GM12873 (cell line): Measurements from ENCODE around the gene PUM2.

ENCODE experiments used
- TF ChIP-seq, protein P1 (sequence below): IDR thresholded peaks from 2 replicates; pipeline ENCODE4 v1.5.1; 2012; ENCODE audit warnings: low read depth, mild to moderate bottlenecking, moderate library complexity, low read length, control low read depth; ENCODE audit not compliant: insufficient read depth; ENCODE audit errors: missing control alignments

The PUM2 gene

DNA sequence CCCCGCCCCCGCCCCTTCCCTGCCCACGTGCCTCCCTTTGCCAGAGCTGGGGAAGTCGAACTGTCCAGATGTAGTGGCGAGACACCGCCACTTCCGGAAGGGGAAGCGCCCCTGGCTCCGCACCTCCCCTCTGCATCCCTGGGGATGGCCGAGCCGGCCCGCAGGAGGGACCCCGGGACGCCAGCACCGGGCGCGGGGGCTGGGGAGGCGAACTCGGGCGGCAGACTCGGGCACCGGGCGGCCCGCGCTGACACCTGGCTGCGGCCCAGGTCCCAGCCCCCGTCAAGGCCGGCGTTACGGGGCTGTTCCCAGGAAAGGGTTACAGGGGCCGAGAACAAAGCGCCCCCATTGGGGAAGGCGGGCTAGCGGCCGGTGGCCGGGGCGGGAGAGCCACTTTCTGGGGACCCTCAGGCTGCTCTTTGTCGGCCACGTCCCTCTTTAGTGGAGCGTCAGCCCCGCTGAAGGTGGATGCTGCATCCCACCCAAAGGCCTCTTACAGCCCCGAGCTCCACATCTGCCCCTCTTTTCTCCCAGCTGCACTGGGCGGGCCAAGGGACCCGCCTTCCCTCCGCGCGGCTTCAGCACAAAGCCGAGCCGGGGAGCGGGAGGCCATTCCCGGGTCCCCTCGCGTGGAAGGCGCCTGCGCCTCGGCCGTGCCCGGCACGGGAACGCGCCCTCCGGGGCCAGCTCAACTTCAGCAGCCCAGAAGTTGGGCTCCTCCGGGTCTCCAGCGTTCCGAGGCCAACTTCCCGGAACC lies 127.1 kb downstream of the PUM2 start:
- TF ChIP-seq, protein P1, sequence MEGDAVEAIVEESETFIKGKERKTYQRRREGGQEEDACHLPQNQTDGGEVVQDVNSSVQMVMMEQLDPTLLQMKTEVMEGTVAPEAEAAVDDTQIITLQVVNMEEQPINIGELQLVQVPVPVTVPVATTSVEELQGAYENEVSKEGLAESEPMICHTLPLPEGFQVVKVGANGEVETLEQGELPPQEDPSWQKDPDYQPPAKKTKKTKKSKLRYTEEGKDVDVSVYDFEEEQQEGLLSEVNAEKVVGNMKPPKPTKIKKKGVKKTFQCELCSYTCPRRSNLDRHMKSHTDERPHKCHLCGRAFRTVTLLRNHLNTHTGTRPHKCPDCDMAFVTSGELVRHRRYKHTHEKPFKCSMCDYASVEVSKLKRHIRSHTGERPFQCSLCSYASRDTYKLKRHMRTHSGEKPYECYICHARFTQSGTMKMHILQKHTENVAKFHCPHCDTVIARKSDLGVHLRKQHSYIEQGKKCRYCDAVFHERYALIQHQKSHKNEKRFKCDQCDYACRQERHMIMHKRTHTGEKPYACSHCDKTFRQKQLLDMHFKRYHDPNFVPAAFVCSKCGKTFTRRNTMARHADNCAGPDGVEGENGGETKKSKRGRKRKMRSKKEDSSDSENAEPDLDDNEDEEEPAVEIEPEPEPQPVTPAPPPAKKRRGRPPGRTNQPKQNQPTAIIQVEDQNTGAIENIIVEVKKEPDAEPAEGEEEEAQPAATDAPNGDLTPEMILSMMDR, result no peak

DNA sequence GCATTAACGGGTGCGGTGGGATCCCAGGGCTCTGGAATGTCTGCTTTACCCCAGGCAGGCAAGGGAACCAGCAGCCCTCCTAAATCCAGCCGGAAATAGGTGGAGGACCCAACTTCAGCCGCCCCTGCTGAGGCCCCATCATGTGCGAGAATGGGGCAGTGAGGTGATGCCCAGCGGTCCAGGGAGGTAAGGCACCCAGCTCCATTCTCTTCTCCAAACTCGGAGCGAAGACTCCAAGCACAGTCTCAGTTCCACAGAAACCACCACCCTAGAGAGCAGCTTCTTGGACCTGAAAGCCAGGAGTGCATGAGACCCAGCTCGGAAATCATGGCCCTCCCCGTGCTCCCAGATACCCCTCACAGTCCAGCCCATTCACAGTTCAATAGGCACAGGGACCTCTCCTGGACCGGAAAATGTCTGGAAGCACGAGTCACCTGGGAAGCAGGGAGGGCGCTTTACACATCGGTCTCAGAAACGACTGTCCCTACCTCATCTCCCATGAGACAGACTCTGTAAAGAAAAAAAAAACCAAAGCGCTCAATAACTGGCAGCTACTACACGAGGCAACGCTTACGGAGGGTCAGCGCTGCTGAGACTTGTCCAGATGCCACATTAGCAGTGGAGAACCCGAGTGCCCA lies 127.8 kb downstream of the PUM2 start:
- TF ChIP-seq, protein P1, result no peak

DNA sequence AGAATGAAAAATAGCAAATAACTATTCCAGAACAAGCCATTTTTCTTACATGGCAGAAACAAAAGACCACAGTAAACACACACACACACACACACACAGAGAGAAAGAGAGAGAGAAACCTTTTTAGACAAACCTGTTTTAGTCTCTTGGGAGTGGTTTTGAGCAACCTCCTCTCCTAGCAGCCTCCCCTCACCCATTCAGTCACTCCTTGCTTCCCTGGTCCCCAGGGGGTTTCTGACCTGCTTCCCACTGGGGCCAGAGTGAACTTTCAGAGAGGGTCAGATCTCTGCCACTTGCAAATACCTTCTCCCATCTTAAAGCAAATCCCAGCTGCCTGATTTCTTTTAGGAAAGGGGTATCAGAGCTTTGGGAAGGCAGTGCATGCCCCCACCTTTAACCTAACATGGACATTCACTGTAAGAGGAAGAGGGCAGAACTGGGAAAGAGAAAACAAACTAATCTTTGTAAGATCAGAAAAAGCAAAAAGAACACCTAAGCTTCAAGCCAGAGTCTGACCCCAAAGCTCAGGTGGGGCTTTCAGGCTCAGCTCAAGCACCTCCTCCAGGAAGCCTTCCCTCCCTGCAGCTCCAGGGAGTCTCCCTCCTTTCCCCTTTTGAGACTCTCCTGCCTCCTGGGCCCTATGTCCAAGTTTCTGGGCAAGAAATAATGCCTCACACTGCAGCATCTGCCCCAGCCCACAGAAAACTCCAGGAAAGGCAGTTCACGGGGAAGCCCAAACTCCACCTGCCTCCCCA lies 128.5 kb downstream of the PUM2 start:
- TF ChIP-seq, protein P1, result no peak

DNA sequence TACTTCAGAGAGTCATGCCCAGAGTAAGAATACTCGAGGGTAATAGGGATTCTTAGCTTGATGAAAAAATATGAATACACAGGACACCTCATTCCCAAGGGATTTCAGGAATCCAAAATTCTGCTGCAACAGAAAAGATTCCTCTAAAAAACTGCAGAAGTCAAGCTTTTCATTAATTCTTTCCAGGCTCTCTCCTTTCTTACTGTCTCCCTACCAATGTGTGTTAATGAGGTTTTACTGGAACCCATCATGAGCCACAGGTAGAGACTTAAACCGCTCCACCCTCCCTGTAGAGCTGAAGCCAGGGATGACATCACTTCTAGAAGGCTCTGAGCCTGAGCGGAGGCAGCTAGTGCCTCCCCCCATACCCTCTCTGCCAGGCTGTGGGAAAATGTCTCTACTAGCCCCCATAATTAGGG lies 129.1 kb downstream of the PUM2 start:
- TF ChIP-seq, protein P1, result no peak

DNA sequence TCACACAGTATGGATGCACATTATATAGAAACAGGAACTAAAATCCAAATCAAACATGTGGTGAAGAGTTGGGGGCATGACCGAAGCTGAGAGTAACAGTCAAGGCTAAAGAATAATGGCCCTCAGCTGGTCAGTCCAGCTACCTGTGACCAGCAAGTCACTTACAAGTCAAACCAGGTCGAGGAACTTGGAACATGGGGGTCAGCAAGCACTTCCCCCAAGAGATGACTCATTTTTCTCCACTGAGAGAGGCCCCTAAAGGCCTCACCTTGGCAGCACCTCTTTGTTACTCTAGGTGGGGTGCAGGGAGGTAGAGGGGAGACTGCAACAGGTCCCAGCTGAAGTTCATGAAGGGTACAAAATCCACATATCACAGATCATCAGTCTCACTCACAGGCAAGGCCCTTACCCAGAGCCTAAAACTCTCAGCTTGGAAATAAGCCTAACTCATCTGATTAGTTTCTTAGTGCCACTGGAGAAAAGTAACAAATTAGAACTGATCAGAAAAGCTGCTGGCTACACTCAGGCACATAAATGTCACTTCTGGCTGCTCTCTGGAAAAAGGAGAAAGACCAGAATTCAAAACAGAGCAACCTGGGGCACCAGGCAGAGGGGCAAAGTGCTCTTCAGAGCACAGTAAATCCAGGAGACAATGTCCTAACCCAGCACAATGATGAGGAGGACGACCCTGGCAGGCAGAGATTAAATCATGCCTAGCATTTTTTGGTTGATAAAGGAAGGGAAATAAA lies 129.7 kb downstream of the PUM2 start:
- TF ChIP-seq, protein P1, result no peak

DNA sequence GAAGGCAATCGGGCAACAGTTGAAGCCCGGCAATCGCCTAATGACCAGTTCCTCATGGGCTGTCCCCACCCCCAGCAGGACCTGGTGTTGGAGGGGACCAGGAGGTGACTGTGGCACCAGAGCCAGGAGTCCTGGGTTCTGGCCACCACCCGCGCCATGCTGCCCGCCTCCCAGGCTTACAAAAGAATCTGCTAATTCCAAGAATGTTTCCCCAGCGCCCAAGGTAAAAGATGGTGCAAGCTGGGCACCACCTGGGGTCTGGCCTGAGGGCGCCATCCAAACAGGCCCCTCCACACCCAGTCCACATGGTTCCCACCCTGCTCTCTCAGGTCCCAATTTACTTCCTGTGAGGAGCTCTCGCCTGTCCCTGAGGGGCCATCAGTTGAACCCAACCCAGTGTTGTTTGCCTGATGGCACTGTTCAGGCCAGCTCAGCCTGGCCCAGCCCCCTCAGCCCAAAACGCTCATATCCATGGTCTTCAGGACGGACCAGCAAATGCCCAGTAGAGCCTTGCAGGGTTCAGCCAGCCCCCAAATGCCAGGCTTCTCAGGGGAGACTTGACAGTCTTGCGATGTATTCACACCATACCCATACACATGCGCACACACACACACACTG lies 130.8 kb downstream of the PUM2 start:
- TF ChIP-seq, protein P1, result no peak
